Measurements from ENCODE around the gene SEMA3F.

Gene SEMA3F

GRCh38 chr3:50211930-50212329 is 56.8 kb downstream of the SEMA3F start:
- no peak for TF ChIP-seq CTCF (IDR thresholded peaks at IDR 0.05; ENCODE audit: borderline replicate concordance, control extremely low read depth, extremely low read depth, insufficient read depth, missing control alignments)
- DNase-seq (ENCODE audit: low spot score), result no peak
- in situ Hi-C loops (cut with MboI; ENCODE audit: low sequenced_read_pairs, unreplicated experiment), result no loop called here

DNA sequence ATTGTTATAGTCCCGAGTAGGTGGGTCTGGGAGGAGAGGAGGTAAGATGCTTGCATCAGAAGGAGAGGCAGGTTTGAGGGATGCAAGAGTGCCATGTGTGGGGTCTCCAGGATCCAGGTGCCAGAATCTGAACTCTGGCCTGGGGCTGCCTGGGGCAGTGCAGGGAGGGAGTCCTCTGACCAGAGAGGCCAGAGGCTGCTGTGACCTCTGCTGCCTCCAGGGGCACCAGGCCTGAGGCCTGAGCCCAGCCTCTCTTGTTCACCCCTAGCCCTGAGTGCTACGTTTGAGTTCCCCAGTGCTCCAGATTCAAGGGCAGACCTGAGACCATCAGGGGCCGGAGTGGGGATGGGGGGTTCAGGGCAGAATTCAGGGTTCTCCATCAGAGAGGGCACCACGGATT is 57.4 kb downstream of the SEMA3F start:
- no peak for DNase-seq (ENCODE audit: low spot score)
- in situ Hi-C loops (cut with MboI; ENCODE audit: low sequenced_read_pairs, unreplicated experiment), result no loop called here
- peak; percentile 4 for TF ChIP-seq CTCF (IDR thresholded peaks at IDR 0.05; ENCODE audit: borderline replicate concordance, control extremely low read depth, extremely low read depth, insufficient read depth, missing control alignments)

DNA sequence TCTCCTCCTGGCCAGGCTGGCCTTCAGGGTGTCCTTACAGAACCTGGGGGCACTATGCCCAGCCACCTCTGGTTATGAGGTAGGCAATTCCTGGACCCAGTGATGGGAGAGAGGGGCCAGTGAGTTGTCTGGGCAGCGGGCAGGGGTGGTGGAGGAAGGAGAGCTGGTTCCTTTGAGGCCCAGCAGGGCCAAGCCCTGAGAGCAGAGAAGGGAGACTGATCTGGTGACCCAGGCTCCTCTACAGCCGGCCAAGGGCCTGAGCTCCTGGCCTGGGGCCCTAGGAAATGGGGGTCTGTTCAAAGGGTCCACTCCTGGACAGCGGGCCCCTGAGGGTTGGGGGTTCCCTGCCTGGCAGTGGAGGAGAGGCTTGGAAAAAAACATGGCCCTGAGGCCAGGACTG is 57.8 kb downstream of the SEMA3F start:
- no peak for DNase-seq (ENCODE audit: low spot score)
- no peak for TF ChIP-seq CTCF (IDR thresholded peaks at IDR 0.05; ENCODE audit: borderline replicate concordance, control extremely low read depth, extremely low read depth, insufficient read depth, missing control alignments)
- in situ Hi-C loops (cut with MboI; ENCODE audit: low sequenced_read_pairs, unreplicated experiment), result no loop called here

GRCh38 chr3:50213373-50213772 is 58.2 kb downstream of the SEMA3F start:
- TF ChIP-seq CTCF (IDR thresholded peaks at IDR 0.05; ENCODE audit: borderline replicate concordance, control extremely low read depth, extremely low read depth, insufficient read depth, missing control alignments), result no peak
- in situ Hi-C loops (cut with MboI; ENCODE audit: low sequenced_read_pairs, unreplicated experiment), result no loop called here
- no peak for DNase-seq (ENCODE audit: low spot score)

GRCh38 chr3:50214824-50215223 is 59.7 kb downstream of the SEMA3F start:
- in situ Hi-C loops (cut with MboI; ENCODE audit: low sequenced_read_pairs, unreplicated experiment), result no loop called here
- no peak for TF ChIP-seq CTCF (IDR thresholded peaks at IDR 0.05; ENCODE audit: borderline replicate concordance, control extremely low read depth, extremely low read depth, insufficient read depth, missing control alignments)
- no peak for DNase-seq (ENCODE audit: low spot score)

- DNase-seq (ENCODE audit: low spot score), result no peak
- no peak for TF ChIP-seq CTCF (IDR thresholded peaks at IDR 0.05; ENCODE audit: borderline replicate concordance, control extremely low read depth, extremely low read depth, insufficient read depth, missing control alignments)
- in situ Hi-C loops (cut with MboI; ENCODE audit: low sequenced_read_pairs, unreplicated experiment), result no loop called here
Measured at GRCh38 chr3:50215529-50215928, 60.4 kb downstream of the SEMA3F start.

DNA sequence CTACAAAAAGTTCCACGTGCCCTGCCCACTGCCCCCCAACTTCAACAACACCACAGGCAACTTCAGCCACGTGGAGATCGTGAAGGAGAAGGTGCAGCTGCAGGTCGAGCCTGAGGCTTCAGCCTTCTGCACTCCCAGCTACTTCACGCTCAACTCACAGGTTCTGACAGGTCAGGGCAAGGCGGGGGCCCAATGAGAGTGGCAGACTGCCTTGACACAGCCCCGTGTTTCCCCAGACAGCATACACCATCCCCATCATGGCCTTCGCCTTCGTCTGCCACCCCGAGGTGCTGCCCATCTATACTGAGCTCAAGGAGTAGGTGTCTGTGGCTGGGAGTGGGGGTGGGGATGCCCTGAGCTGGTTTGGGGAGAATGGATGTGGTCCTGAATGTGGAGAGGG is 62.6 kb downstream of the SEMA3F start:
- no peak for DNase-seq (ENCODE audit: low spot score)
- no peak for TF ChIP-seq CTCF (IDR thresholded peaks at IDR 0.05; ENCODE audit: borderline replicate concordance, control extremely low read depth, extremely low read depth, insufficient read depth, missing control alignments)
- in situ Hi-C loops (cut with MboI; ENCODE audit: low sequenced_read_pairs, unreplicated experiment), result no loop called here

All from GM13976 (cell line).